ENCODE data around the gene COL5A2.

Gene COL5A2

DNA sequence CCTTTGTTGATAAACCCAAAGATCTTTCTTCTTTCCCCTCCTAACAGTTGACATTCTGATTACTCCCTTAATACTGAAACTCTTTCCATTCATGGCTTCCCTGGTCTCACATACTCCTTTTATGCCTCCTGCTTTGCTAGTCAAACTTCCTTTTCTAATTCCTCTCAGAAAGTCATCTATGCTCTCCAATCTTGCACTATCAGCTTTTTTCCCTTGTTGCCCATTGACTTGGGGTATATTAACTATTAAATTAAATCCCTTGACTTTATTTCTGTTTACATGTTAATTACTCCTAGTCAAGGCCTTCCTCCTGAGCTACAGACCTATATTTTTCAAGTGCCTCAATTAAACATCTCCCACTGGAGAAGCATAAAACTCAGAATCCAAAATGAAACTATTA lies 3.6 kb upstream of the COL5A2 start:
- Histone ChIP-seq H3K27me3 (ENCODE audit: insufficient read depth, poor library complexity, severe bottlenecking) (no peaks in the 10 kb centered on the region), H3K4me3 (ENCODE audit: severe bottlenecking) (no peak overlapping the region), H3K36me3 (ENCODE audit: low read depth) (no peaks in the 10 kb centered on the region), H3K27ac (ENCODE audit: poor library complexity, severe bottlenecking) (no peak overlapping the region), H3K9me3 (ENCODE audit: severe bottlenecking) (no peaks in the 10 kb centered on the region), H3K4me1 (ENCODE audit: insufficient read depth, poor library complexity, severe bottlenecking) (no peaks in the 10 kb centered on the region)
- TF ChIP-seq CTCF (IDR thresholded peaks at IDR 0.05; ENCODE audit: poor library complexity, severe bottlenecking), result no peak
- DNase-seq (ENCODE audit: low spot score), result no peak
- no peak for ATAC-seq (ENCODE audit: low read depth)

GRCh38 chr2:189181706-189182105 lies 2.1 kb upstream of the COL5A2 start:
- DNase-seq (ENCODE audit: low spot score), result no peak
- no peak overlapping the region for H3K27ac ChIP-seq (ENCODE audit: poor library complexity, severe bottlenecking)
- H3K4me1 ChIP-seq (ENCODE audit: insufficient read depth, poor library complexity, severe bottlenecking), result no peaks in the 10 kb centered on the region
- no peak overlapping the region for H3K4me3 ChIP-seq (ENCODE audit: severe bottlenecking)
- no peaks in the 10 kb centered on the region for H3K36me3 ChIP-seq (ENCODE audit: low read depth)
- TF ChIP-seq CTCF (IDR thresholded peaks at IDR 0.05; ENCODE audit: poor library complexity, severe bottlenecking), result no peak
- no peaks in the 10 kb centered on the region for H3K27me3 ChIP-seq (ENCODE audit: insufficient read depth, poor library complexity, severe bottlenecking)
- ATAC-seq (ENCODE audit: low read depth), result no peak
- no peaks in the 10 kb centered on the region for H3K9me3 ChIP-seq (ENCODE audit: severe bottlenecking)

DNA sequence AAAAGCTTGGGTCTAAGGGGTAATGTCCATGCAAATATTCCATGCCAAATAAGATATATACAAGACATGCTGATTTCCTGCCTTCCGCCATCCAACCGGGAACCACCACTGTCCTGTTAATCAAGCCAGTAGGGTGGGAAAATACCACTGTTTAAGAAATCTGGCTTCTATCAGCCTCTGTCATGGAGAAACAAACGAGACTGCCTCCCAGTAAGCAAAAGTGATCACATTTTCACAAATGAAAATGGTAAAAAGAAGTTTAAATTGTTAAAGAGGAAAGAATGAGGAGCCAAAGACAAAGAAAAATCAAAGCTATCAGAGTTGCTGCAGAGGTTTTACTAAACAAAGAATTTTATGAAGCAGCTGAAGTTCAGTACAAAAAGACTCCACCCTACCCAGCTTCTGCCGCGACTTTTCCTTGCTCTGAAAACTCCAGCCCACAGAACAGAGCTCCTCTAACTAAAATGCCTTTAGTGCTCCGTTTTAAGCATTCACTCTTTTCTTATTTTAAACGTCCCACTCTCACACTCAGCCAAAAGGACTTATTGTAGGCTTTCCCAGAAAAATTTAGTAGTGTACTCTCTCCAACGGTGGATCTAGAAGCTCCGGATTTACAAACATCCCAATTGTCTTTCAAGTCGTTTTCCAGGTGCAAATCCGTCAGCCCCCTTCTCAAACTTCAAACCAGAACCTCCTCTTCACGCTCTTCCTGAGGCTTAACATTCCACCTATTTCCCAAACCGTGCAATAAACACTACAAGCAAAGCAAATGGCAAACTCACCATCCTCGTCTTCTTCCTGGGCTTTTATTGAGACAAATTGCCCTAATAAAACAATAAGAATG lies 613 bp downstream of the COL5A2 start:
- Histone ChIP-seq H3K36me3 (ENCODE audit: low read depth) (no peaks in the 10 kb centered on the region), H3K9me3 (ENCODE audit: severe bottlenecking) (no peaks in the 10 kb centered on the region), H3K4me3 (ENCODE audit: severe bottlenecking) (peak overlapping the region; percentile 22), H3K4me1 (ENCODE audit: insufficient read depth, poor library complexity, severe bottlenecking) (no peaks in the 10 kb centered on the region), H3K27ac (ENCODE audit: poor library complexity, severe bottlenecking) (no peak overlapping the region), H3K27me3 (ENCODE audit: insufficient read depth, poor library complexity, severe bottlenecking) (no peaks in the 10 kb centered on the region)
- DNase-seq (ENCODE audit: low spot score) (no peak), ATAC-seq (ENCODE audit: low read depth) (peak; percentile 28; the same call in 1 of the 3 replicates)
- no peak for TF ChIP-seq CTCF (IDR thresholded peaks at IDR 0.05; ENCODE audit: poor library complexity, severe bottlenecking)

DNA sequence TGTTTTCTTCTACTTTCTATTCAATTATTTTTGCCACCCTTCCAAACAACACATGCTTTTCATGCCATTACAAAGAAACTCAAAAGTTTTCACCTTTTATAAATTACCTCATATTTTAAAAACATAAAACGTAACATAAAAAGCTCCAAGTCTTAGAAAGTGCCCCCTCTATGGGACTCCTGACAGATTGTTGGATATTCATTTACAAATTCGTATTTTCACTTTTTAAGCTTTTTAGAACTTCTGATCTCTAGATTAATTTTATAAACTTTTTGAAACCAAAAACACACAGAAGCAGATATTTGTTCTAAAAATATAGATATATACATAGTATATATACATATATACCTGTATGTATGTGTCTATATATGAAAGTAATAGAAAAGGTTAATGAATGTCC lies 1.5 kb downstream of the COL5A2 start:
- ATAC-seq (ENCODE audit: low read depth) (no peak), DNase-seq (ENCODE audit: low spot score) (no peak)
- Histone ChIP-seq H3K4me3 (ENCODE audit: severe bottlenecking) (peak overlapping the region; percentile 3), H3K4me1 (ENCODE audit: insufficient read depth, poor library complexity, severe bottlenecking) (no peaks in the 10 kb centered on the region), H3K36me3 (ENCODE audit: low read depth) (no peaks in the 10 kb centered on the region), H3K9me3 (ENCODE audit: severe bottlenecking) (no peaks in the 10 kb centered on the region), H3K27ac (ENCODE audit: poor library complexity, severe bottlenecking) (no peak overlapping the region), H3K27me3 (ENCODE audit: insufficient read depth, poor library complexity, severe bottlenecking) (no peaks in the 10 kb centered on the region)
- peak; percentile 37 for TF ChIP-seq CTCF (IDR thresholded peaks at IDR 0.05; ENCODE audit: poor library complexity, severe bottlenecking)

DNA sequence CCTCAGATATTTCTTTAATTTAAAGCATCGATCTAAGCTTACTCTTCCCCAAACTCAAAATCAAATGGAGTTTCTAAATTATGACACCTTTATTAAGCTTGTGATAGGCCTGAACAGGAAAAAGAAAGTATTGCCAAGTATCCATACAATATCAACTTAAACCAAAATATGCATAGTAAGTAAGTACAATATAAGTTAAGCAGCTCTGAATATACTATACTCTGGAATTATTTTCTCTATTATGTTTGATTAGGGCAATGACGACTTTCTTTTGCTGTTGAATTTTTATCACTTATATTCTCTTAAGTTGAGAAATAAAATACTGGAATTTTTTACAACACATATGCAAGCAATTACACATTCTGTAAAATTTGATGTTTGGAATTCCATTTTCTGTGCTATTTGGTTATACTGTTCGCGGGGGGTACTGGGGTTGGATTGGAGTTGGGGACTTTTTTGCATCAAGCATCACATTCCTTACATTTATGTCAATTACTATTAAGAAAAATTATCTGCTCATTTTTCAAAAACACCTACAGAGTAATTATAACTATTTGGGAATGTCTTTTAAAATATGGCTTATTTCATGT lies 2.2 kb downstream of the COL5A2 start:
- no peaks in the 10 kb centered on the region for H3K9me3 ChIP-seq (ENCODE audit: severe bottlenecking)
- no peaks in the 10 kb centered on the region for H3K36me3 ChIP-seq (ENCODE audit: low read depth)
- no peaks in the 10 kb centered on the region for H3K4me1 ChIP-seq (ENCODE audit: insufficient read depth, poor library complexity, severe bottlenecking)
- no peak overlapping the region for H3K27ac ChIP-seq (ENCODE audit: poor library complexity, severe bottlenecking)
- H3K4me3 ChIP-seq (ENCODE audit: severe bottlenecking), result no peak overlapping the region
- DNase-seq (ENCODE audit: low spot score) (no peak), ATAC-seq (ENCODE audit: low read depth) (no peak)
- no peak for TF ChIP-seq CTCF (IDR thresholded peaks at IDR 0.05; ENCODE audit: poor library complexity, severe bottlenecking)
- no peaks in the 10 kb centered on the region for H3K27me3 ChIP-seq (ENCODE audit: insufficient read depth, poor library complexity, severe bottlenecking)

Measured in RWPE2 (cell line).